Cardiac septum (tissue), 1 donor: ENCODE measurements around the gene LDLRAD4. TPM values are rescaled to one million over a fixed set of nuclear protein-coding genes. Genes with fewer than 3 reads are reported as not detected.
"Not testable (repeated sequence)": the region's sequence is repeated elsewhere in the genome, so short reads cannot be mapped to it uniquely, and the experiment has no call there.

ENCODE experiments used
- DNase-seq: peaks from one replicate; pipeline ENCODE4 v3.0.0-alpha.2; 2020; ENCODE audit warnings: low spot score
- intact Hi-C: fragments of 100-400 bp; cut with DNase I; formaldehyde crosslinking; loops from one replicate; pipeline ENCODE4 v1.14.0; 2022
- total RNA-seq: library from RNA; stranded (reverse); fragmentation: NEBNext Ultra II Directional; extraction: Animal tissue kit (Norgen Biotek cat#: 25700); gene quantifications from one replicate; pipeline ENCODE4 v1.2.1, GENCODE V29; 2021
- donor health status: DM: no; HTN: no; CAD: no.

Gene LDLRAD4
- total RNA-seq, 1 donor from 2014 or later = 23.3 TPM

DNA sequence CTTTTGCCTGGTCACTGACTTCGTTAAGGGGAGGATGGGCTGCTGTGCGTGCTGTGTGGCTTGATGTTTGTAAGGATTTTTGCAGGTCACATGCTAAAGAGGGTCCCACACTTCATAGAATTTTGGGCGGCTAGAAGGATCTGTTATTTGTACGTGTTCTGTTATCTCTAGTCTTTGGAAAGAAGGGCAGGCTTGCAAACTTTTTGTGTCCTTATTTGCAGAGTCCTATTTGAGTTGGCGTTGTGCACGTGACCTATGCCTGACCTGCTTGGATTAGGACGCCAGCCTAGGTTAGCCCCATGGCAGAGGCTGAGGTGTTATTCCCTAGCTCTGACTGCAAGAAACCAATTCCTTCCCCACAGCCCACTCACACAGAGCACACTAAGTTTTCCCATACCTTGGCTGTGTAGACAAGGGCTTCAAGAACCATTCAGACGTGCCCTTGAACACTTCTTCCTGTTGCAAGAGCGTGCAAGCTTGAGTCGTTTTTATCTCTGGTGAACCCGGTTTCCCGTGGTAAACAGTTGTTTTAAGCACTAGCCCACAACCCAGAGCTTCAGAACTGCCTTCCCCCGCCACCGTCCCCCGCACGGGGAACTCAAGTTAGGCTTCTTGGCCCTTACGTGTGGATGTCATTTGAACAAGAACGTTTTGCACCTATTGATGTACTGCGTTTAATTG is 94.6 kb downstream of the LDLRAD4 start:
- DNase-seq = no peak
- intact Hi-C loops = no loop called here

DNA sequence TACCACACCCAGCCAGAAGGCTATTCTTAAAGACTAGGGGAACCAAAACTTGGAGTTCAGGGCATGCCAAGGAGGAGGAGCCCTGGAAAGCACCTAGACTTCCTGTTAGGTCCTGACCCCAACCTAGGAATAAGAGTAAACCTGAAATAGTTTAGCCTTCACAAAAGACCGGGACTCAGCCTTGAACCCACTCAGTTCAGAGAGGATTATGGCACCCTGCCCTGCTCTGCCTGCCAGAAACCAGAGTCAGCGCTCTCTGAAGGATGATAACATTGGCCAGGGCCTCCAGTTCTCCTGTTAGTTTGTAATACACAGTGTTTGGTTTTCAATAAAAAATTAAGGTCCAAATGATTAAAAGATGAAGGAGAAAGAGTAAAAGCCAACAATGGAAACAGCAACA is 96.4 kb downstream of the LDLRAD4 start:
- DNase-seq = no peak
- intact Hi-C loops = loop anchor here (5.0 kb wide), 1 partner anchor 98 kb away; the partner anchor contains the start of gene LDLRAD4

- intact Hi-C loops = loop anchor here (5.0 kb wide), 1 partner anchor 99 kb away; the partner anchor contains the start of gene LDLRAD4
- no peak for DNase-seq
Observed at GRCh38 chr18:13316063-13316462, 97.5 kb downstream of the LDLRAD4 start.

DNA sequence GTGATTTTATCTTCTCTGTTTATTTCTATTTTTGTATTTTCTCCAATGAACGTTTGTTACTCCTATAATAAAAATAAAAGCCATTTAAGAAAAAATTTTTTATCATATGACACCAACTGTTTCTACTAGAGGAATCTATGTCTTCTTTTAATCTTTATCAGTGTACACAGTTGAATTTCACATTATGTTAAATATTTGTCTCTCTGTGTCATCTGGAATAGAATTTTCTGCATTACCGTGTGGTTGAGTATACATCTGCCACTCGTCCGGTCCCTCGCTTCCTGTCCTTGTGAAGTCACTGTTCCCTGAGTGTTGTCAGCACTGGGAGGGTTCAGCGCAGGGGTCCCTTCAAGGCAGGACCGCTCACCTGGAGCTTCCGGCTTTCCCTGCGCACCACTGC is 99.2 kb downstream of the LDLRAD4 start:
- DNase-seq = no peak
- intact Hi-C loops = loop anchor here (5.0 kb wide), 1 partner anchor 100 kb away; the partner anchor contains the start of gene LDLRAD4

GRCh38 chr18:13318731-13319501 is 100.4 kb downstream of the LDLRAD4 start:
- DNase-seq = no peak
- intact Hi-C loops = loop anchor here (5.0 kb wide), 1 partner anchor 102 kb away; the partner anchor contains the start of gene LDLRAD4

DNA sequence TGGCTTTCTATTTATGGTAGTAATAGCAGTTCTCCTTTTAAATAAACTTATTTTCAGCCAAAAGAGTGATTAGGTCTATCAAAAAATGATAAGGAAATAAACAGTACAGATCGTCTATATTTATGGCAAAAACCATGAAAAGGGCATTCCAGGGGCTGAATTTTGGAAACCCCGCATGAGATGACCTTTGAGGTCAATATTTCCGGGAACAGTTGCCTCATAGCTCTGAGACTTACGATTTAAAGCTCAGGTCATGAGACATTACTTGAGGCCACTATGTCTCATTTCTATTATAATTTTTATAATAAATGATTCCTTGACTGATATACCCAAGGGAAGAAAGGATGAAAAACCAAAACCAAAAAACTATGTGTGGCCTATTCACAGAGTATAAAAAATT is 101.1 kb downstream of the LDLRAD4 start:
- no peak for DNase-seq
- intact Hi-C loops = loop anchor here (5.0 kb wide), 1 partner anchor 102 kb away; the partner anchor contains the start of gene LDLRAD4

DNA sequence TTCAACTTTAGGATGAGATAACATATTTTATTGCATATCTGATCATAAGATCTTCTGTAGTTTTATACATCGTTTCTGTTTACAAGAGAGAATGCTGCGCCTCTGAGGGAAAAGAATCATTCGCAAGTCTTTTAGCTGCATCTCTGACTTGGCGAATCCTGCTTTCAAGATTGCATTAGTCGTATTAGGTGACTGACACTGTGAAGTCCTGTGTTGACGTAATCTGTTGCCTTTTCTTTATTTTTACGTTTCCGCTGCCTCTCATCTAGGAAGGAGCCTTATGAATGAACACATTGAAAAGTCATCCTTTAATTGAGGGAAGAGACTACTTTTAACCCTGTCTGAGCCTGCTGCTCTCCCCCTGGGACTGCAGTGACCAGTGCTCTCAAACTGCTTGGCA is 101.5 kb downstream of the LDLRAD4 start:
- intact Hi-C loops = no loop called here
- DNase-seq = no peak

- intact Hi-C loops = no loop called here
- no peak for DNase-seq
Observed at GRCh38 chr18:13320891-13321425, 102.4 kb downstream of the LDLRAD4 start.

- intact Hi-C loops = no loop called here
- DNase-seq = no peak
Observed at GRCh38 chr18:13321923-13322322, 103.4 kb downstream of the LDLRAD4 start.

DNA sequence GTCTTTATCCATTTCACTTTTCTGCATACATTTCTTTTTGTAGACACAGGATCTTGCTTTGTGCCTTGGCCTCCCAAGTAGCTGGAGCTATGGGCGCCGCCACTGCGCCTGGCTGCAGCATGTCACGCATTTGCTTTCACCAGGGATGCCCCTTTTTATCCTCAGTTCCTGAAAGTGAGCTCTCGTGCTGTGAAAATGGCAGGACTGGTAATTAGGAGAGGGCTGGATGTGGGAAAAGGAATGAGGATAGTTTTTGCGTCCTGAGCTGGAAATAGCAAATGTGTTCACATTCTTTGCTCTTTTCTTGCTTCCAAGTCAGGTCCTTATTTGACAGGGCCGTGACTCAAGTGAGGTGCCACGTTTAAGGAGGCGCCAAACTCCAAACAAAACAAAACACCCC is 104.6 kb downstream of the LDLRAD4 start:
- DNase-seq = no peak
- intact Hi-C loops = no loop called here

- intact Hi-C loops = loop anchor here (5.0 kb wide), 1 partner anchor 42 kb away; no protein-coding TSS in a partner anchor
- no peak for DNase-seq
Observed at GRCh38 chr18:13324880-13325279, 106.3 kb downstream of the LDLRAD4 start.

DNA sequence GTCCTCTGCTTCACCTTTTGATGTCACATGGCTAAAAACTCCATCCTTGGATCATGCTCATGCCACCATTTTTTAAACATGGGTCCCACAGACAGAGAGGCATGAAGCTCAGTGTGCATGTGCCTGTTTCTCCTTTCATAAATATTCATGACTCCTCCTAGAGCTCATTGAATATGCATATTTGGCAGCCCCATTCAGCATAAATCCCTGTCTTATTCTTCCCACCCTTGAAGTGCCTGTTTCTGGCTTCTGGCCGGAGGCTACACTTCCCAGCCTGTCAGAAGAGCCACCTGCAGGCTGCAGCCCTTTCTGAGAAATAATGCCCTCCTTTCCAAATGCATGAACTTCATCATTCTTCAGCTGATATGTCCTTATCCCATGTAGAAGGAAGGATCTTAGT is 109.7 kb downstream of the LDLRAD4 start:
- DNase-seq = no peak
- intact Hi-C loops = loop anchor here (5.0 kb wide), 1 partner anchor 39 kb away; no protein-coding TSS in a partner anchor

DNA sequence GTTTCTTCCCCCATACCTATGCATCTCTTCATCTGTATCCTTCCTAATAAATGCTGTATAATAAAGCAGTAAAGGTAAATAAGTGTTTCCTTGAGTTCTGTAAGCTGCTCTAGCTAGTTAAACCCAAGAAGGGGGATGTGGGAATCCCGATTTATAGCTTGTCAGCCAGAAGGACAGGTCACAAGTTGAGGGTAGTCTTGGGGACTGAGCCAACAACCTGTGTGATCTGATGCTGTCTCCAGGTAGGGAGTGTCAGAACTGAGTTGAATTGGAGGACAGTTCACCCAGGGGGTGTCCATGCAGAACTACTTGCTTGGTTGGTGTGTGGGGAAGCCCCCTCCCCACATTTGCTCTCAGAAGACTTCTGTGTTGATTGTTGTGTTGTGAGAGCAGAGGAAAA is 112.4 kb downstream of the LDLRAD4 start:
- intact Hi-C loops = no loop called here
- DNase-seq = no peak

DNA sequence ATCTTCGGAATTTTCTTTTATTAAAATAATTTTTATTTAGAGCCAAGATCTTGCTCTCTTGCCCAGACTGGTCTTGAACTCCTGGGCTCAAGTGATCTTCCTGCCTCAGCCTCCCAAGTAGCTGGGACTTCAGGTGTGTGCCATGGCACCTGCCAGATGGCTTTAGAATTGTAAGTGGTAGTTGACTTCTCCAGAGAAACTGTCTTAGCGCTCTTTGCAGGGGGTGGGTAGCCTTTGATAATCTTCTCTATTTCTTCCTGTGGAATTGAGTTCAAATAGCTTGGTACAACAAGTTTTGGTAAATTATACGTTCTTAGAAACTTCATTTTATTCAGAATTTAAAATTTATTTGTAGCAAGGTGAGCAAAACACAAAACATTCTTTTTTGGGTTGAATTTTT is 113.3 kb downstream of the LDLRAD4 start:
- DNase-seq = no peak
- intact Hi-C loops = no loop called here

GRCh38 chr18:13332874-13333273 is 114.3 kb downstream of the LDLRAD4 start:
- no peak for DNase-seq
- intact Hi-C loops = no loop called here

DNA sequence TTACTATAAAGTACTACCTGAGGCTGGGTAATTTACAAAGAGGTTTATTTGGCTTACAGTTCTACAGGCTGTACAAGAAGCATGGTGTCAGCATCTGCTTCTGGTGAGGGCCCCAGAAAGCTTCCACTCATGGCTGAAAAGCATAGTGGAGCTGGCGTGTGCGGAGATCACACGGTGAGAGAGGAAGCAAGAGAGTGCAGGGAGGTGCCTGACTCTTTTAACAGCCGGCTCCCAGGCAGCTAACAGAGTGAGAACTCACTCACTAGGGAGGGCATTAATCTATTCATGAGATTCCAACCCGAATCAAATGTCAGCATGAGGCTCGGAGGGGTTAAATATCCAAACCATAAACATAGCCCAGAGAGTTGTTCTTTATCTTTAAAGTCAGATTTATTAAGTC is 117.3 kb downstream of the LDLRAD4 start:
- DNase-seq = no peak
- intact Hi-C loops = no loop called here

DNA sequence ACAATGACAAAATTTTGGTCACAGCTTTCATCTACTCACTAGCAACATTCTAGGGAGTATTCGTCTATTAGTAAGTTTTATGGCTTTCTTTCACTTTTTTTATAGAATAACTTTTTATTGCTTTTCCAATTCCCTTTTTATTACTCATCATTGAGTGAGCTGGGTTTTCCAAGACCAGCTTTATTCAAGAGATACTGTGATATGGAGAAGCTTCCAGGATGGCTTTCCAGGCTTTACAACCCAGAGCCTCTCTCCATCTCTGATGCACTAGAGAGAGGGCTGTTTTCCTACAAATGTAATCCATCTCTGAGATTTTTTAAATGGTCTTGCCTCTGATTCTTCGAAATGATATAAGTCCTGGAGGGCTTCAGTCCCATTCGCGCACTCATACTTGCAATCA is 118.3 kb downstream of the LDLRAD4 start:
- DNase-seq = no peak
- intact Hi-C loops = no loop called here

DNA sequence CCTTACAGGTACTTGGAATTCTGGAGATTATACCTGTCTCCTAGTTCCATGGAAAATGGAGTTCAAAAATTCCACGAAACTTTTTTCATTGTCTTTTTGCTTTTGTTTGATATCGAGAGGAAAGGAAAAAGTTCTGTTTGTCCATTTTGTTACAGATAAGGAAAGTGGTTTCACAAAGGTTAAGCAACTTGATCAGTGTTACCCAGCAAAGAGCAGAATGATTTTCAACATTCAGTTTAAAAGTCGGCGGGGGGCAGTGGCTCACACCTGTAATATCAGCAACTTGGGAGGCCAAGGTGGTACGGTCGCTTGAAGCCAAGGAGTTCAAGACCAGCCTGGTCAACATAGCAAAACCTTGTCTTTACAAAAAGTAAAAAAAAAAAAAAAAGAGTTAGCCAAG is 118.8 kb downstream of the LDLRAD4 start:
- intact Hi-C loops = no loop called here
- DNase-seq = no peak

DNA sequence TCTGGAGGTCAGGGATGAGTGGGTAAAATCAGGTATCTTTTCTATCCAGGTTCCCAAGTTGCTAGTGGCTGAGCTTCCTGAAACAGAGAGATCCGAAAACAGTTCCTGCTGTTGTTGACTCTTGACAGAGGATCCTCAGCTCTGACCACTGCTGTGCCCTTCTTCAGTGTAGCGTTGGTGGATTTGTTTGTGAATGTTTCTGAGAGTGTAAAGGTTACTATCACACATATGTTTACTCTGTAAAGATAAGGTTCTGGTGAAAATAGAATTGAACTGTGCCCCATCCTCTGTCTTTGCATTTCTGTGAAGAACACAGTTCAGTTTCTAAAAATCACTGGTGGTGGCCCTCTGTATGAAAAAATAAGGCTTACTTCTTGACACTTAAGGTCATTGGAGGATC is 119.8 kb downstream of the LDLRAD4 start:
- DNase-seq = no peak
- intact Hi-C loops = no loop called here

GRCh38 chr18:13339653-13340052 is 121.1 kb downstream of the LDLRAD4 start:
- no peak for DNase-seq
- intact Hi-C loops = no loop called here

DNA sequence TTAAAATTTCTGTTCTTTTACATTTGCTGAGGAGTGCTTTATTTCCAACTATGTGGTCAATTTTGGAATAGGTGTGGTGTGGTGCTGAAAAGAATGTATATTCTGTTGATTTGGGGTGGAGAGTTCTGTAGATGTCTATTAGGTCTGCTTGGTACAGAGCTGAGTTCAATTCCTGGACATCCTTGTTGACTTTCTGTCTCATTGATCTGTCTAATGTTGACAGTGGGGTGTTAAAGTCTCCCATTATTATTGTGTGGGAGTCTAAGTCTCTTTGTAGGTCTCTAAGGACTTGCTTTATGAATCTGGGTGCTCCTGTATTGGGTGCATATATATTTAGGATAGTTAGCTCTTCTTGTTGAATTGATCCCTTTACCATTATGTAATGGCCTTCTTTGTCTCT is 127.9 kb downstream of the LDLRAD4 start:
- DNase-seq, intact Hi-C loops: not testable (repeated sequence)
